ENCODE measurements around the gene OSBPL2. TPM values are rescaled to one million over a fixed set of nuclear protein-coding genes. Genes with fewer than 3 reads are reported as not detected.

Gene OSBPL2
- polyA plus RNA-seq, 6 donors from 2014 or later, result 15.8 to 29.5 (median 17.7) TPM

GRCh38 chr20:62303340-62304226 is 65.3 kb downstream of the OSBPL2 start:
- Mint-ChIP-seq H3K27me3 (no peaks in the 10 kb centered on the region), H3K4me3 (peak overlapping the region; percentile 82 to 93 (median 90)), H3K27ac (peak overlapping the region in 4 of 6 donors; percentile 67 to 91 (median 72)), H3K4me1 (peaks cover 22 to 36% (median 25%) of the 10 kb centered on the region in 3 donors), H3K9me3 (no peaks in the 10 kb centered on the region), H3K36me3 (no peaks in the 10 kb centered on the region)
- DNase-seq (no peak), ATAC-seq (ENCODE audit: low read depth in 2 of 2) (peak in 1 of 2 donors; percentile 4)

GRCh38 chr20:62304331-62305148 is 66.2 kb downstream of the OSBPL2 start:
- peak overlapping the region in 4 of 6 donors; percentile 37 to 84 (median 72) for H3K27ac Mint-ChIP-seq
- no peaks in the 10 kb centered on the region for H3K9me3 Mint-ChIP-seq
- no peaks in the 10 kb centered on the region for H3K27me3 Mint-ChIP-seq
- H3K36me3 Mint-ChIP-seq, result no peaks in the 10 kb centered on the region
- peaks cover 22 to 36% (median 25%) of the 10 kb centered on the region in 3 donors for H3K4me1 Mint-ChIP-seq
- no peak for DNase-seq
- no peak for ATAC-seq (ENCODE audit: low read depth in 2 of 2)
- peak overlapping the region; percentile 82 to 93 (median 90) for H3K4me3 Mint-ChIP-seq

GRCh38 chr20:62305149-62305764 is 66.9 kb downstream of the OSBPL2 start:
- H3K36me3 Mint-ChIP-seq, result no peaks in the 10 kb centered on the region
- H3K4me3 Mint-ChIP-seq, result peak overlapping the region; percentile 22 to 93 (median 88)
- H3K9me3 Mint-ChIP-seq, result no peaks in the 10 kb centered on the region
- H3K27ac Mint-ChIP-seq, result peak overlapping the region in 1 of 6 donors; percentile 80
- no peaks in the 10 kb centered on the region for H3K27me3 Mint-ChIP-seq
- H3K4me1 Mint-ChIP-seq, result peaks cover 22 to 36% (median 25%) of the 10 kb centered on the region in 3 donors
- ATAC-seq (ENCODE audit: low read depth in 2 of 2), result no peak
- DNase-seq, result no peak

- Mint-ChIP-seq H3K4me1 (peaks cover 22 to 36% (median 25%) of the 10 kb centered on the region in 3 donors), H3K27ac (peak overlapping the region in 1 of 6 donors; percentile 80), H3K4me3 (peak overlapping the region in 4 of 8 donors; percentile 28 to 93 (median 90)), H3K9me3 (no peaks in the 10 kb centered on the region), H3K27me3 (no peaks in the 10 kb centered on the region), H3K36me3 (no peaks in the 10 kb centered on the region)
- ATAC-seq (ENCODE audit: low read depth in 2 of 2) (no peak), DNase-seq (no peak)
These were observed 67.6 kb downstream of the OSBPL2 start for GRCh38 chr20:62305765-62306413.

GRCh38 chr20:62306414-62307187 is 68.3 kb downstream of the OSBPL2 start:
- H3K4me1 Mint-ChIP-seq, result peaks cover 18 to 29% (median 25%) of the 10 kb centered on the region in 3 donors
- H3K27me3 Mint-ChIP-seq, result no peaks in the 10 kb centered on the region
- no peaks in the 10 kb centered on the region for H3K9me3 Mint-ChIP-seq
- ATAC-seq (ENCODE audit: low read depth in 2 of 2), result no peak
- H3K4me3 Mint-ChIP-seq, result peak overlapping the region in 2 of 8 donors; percentile 28 to 89
- no peak for DNase-seq
- peak overlapping the region in 1 of 6 donors; percentile 33 for H3K27ac Mint-ChIP-seq
- H3K36me3 Mint-ChIP-seq, result no peaks in the 10 kb centered on the region

GRCh38 chr20:62307226-62308101 is 69.1 kb downstream of the OSBPL2 start:
- Mint-ChIP-seq H3K27me3 (no peaks in the 10 kb centered on the region), H3K27ac (peak overlapping the region in 1 of 6 donors; percentile 77)
- no peak for ATAC-seq (ENCODE audit: low read depth in 2 of 2)

GRCh38 chr20:62308102-62308822 is 69.9 kb downstream of the OSBPL2 start:
- H3K4me3 Mint-ChIP-seq, result peak overlapping the region in 1 of 8 donors; percentile 15
- H3K9me3 Mint-ChIP-seq, result no peaks in the 10 kb centered on the region
- H3K4me1 Mint-ChIP-seq, result peaks cover 10 to 20% (median 19%) of the 10 kb centered on the region in 3 donors
- DNase-seq (no peak), ATAC-seq (ENCODE audit: low read depth in 2 of 2) (no peak)
- H3K27me3 Mint-ChIP-seq, result no peaks in the 10 kb centered on the region
- H3K36me3 Mint-ChIP-seq, result no peaks in the 10 kb centered on the region
- no peak overlapping the region for H3K27ac Mint-ChIP-seq

More at GRCh38 chr20:62307226-62308101, 69.1 kb downstream of the OSBPL2 start:
- DNase-seq, result no peak
- H3K36me3 Mint-ChIP-seq, result no peaks in the 10 kb centered on the region
- H3K4me1 Mint-ChIP-seq, result peaks cover 11 to 21% (median 20%) of the 10 kb centered on the region in 3 donors
- peak overlapping the region in 1 of 8 donors; percentile 30 for H3K4me3 Mint-ChIP-seq
- no peaks in the 10 kb centered on the region for H3K9me3 Mint-ChIP-seq

- H3K4me1 Mint-ChIP-seq, result peaks cover 5 to 14% (median 11%) of the 10 kb centered on the region in 3 donors
- H3K27ac Mint-ChIP-seq, result peak overlapping the region in 1 of 6 donors; percentile 76
- H3K36me3 Mint-ChIP-seq, result no peaks in the 10 kb centered on the region
- no peaks in the 10 kb centered on the region for H3K27me3 Mint-ChIP-seq
- DNase-seq (no peak), ATAC-seq (ENCODE audit: low read depth in 2 of 2) (no peak)
- no peaks in the 10 kb centered on the region for H3K9me3 Mint-ChIP-seq
- H3K4me3 Mint-ChIP-seq, result no peak overlapping the region
These were observed 71.0 kb downstream of the OSBPL2 start for GRCh38 chr20:62309198-62309944.

GRCh38 chr20:62309947-62310756 is 71.8 kb downstream of the OSBPL2 start:
- no peaks in the 10 kb centered on the region for H3K9me3 Mint-ChIP-seq
- H3K4me3 Mint-ChIP-seq, result peak overlapping the region in 1 of 8 donors; percentile 42
- no peak for ATAC-seq (ENCODE audit: low read depth in 2 of 2)
- no peaks in the 10 kb centered on the region for H3K27me3 Mint-ChIP-seq
- H3K27ac Mint-ChIP-seq, result no peak overlapping the region
- no peaks in the 10 kb centered on the region for H3K36me3 Mint-ChIP-seq
- H3K4me1 Mint-ChIP-seq, result peaks cover 4 to 8% (median 6%) of the 10 kb centered on the region in 3 donors
- no peak for DNase-seq

- H3K36me3 Mint-ChIP-seq, result no peaks in the 10 kb centered on the region
- DNase-seq (no peak), ATAC-seq (ENCODE audit: low read depth in 2 of 2) (no peak)
- peaks cover 0 to 6% (median 4%) of the 10 kb centered on the region in 3 donors for H3K4me1 Mint-ChIP-seq
- no peaks in the 10 kb centered on the region for H3K9me3 Mint-ChIP-seq
- H3K4me3 Mint-ChIP-seq, result no peak overlapping the region
- H3K27me3 Mint-ChIP-seq, result no peaks in the 10 kb centered on the region
- no peak overlapping the region for H3K27ac Mint-ChIP-seq
These were observed 72.4 kb downstream of the OSBPL2 start for GRCh38 chr20:62310757-62311121.

All from naive B cell (primary cell).